GM23338 (cell line): ENCODE data around the gene CCN5. TPM values are rescaled to one million over a fixed set of nuclear protein-coding genes. Genes with fewer than 3 reads are reported as not detected.

Source experiments
- ATAC-seq: fragments of 200-7000 bp; cut with Tn5 transposase; 3 replicates; pipeline ENCODE4 v1.9.1; 2020
- DNase-seq: peaks from one replicate; pipeline ENCODE4 v3.0.0-alpha.2; 2015; ENCODE audit warnings: low spot score
- H2AFZ ChIP-seq: fragments of 200-600 bp; sonication (generic); 2 replicates; pipeline ENCODE4 v1.8.0; 2016; ENCODE audit warnings: antibody characterized with exemption, mild to moderate bottlenecking, moderate library complexity
- H3F3A ChIP-seq: fragments of 200-600 bp; sonication (generic); replicated peaks from 2 replicates; pipeline ENCODE4 v1.8.0; 2017; ENCODE audit warnings: antibody characterized with exemption, mixed run types, low read depth
- H3K27ac ChIP-seq: fragments of 200-600 bp; sonication (generic); 2 replicates; pipeline ENCODE4 v1.6.1; 2016; ENCODE audit warnings: low read depth
- H3K27me3 ChIP-seq: fragments of 200-600 bp; sonication (generic); 2 replicates; pipeline ENCODE4 v1.8.0; 2016; ENCODE audit warnings: mild to moderate bottlenecking, mixed run types, moderate library complexity; ENCODE audit not compliant: insufficient read depth
- H3K36me3 ChIP-seq: fragments of 200-600 bp; sonication (generic); 2 replicates; pipeline ENCODE4 v1.8.0; 2016; ENCODE audit warnings: mild to moderate bottlenecking; ENCODE audit not compliant: insufficient read depth
- H3K4me1 ChIP-seq: fragments of 200-600 bp; sonication (generic); 2 replicates; pipeline ENCODE4 v1.8.0; 2016; ENCODE audit warnings: mild to moderate bottlenecking, moderate library complexity; ENCODE audit not compliant: insufficient read depth
- H3K4me2 ChIP-seq: fragments of 200-600 bp; sonication (generic); 2 replicates; pipeline ENCODE4 v1.7.1; 2017; ENCODE audit warnings: mixed run types
- H3K4me3 ChIP-seq: fragments of 200-600 bp; sonication (generic); 2 replicates; pipeline ENCODE4 v1.6.1; 2016; ENCODE audit warnings: mixed run types
- H3K79me2 ChIP-seq: fragments of 200-600 bp; sonication (generic); replicated peaks from 2 replicates; pipeline ENCODE4 v1.8.0; 2017; ENCODE audit warnings: mild to moderate bottlenecking; ENCODE audit not compliant: insufficient read depth
- H3K9me2 ChIP-seq: fragments of 200-600 bp; sonication (generic); 2 replicates; pipeline ENCODE4 v1.8.0; 2017; ENCODE audit not compliant: insufficient read depth
- H4K20me1 ChIP-seq: fragments of 200-600 bp; sonication (generic); replicated peaks from 2 replicates; pipeline ENCODE4 v1.8.0; 2017; ENCODE audit warnings: mild to moderate bottlenecking; ENCODE audit not compliant: insufficient read depth
- H3K27ac Mint-ChIP-seq: 2 replicates; pipeline ENCODE4 v1.8.0; 2020; ENCODE audit warnings: inconsistent platforms, mild to moderate bottlenecking, moderate library complexity, mixed read lengths
- H3K27me3 Mint-ChIP-seq: 3 replicates; pipeline ENCODE4 v1.8.0; 2022; ENCODE audit warnings: low read depth, mild to moderate bottlenecking, moderate library complexity, mixed read lengths, inconsistent platforms; ENCODE audit not compliant: insufficient read depth, poor library complexity
- H3K36me3 Mint-ChIP-seq: 3 replicates; pipeline ENCODE4 v1.8.0; 2021; ENCODE audit warnings: low read depth, mild to moderate bottlenecking, inconsistent platforms, moderate library complexity, mixed read lengths
- H3K4me1 Mint-ChIP-seq: 3 replicates; pipeline ENCODE4 v1.8.0; 2020; ENCODE audit warnings: mild to moderate bottlenecking, inconsistent platforms, mixed read lengths
- H3K4me3 Mint-ChIP-seq: 3 replicates; pipeline ENCODE4 v1.8.0; 2021; ENCODE audit warnings: moderate library complexity, mild to moderate bottlenecking, inconsistent platforms, mixed read lengths
- H3K9me3 Mint-ChIP-seq: 3 replicates; pipeline ENCODE4 v1.8.0; 2020; ENCODE audit warnings: moderate library complexity, mild to moderate bottlenecking, inconsistent platforms, mixed read lengths
- CREB1 ChIP-seq: fragments of 250-450 bp; sonication (Bioruptor Pico); IDR thresholded peaks from 2 replicates; pipeline ENCODE4 v1.5.0; 2020; ENCODE audit warnings: low read depth, mild to moderate bottlenecking, moderate library complexity
- CTCF ChIP-seq, 2 experiments: fragments of 200-600 bp in 1 of 2; sonication (generic) in 1 of 2; conservative IDR thresholded peaks; 2 replicates each; pipeline versions ENCODE4 v1.5.1 to v1.6.1; 2016 to 2017; ENCODE audit warnings: antibody characterized with exemption in 2 of 2, low read depth in 2 of 2, mild to moderate bottlenecking in 2 of 2, moderate library complexity in 1 of 2
- ETS1 ChIP-seq: IDR thresholded peaks from 2 replicates; pipeline ENCODE4 v1.6.1; 2016; ENCODE audit warnings: antibody characterized with exemption
- EZH2 ChIP-seq: fragments of 200-600 bp; sonication (generic); IDR thresholded peaks from one replicate; pipeline ENCODE4 v1.8.0; 2017; ENCODE audit warnings: antibody characterized with exemption, mild to moderate bottlenecking, low read depth; ENCODE audit not compliant: unreplicated experiment
- EZH2phosphoT487 ChIP-seq: fragments of 200-600 bp; sonication (generic); IDR thresholded peaks from one replicate; pipeline ENCODE4 v1.8.1; 2018; ENCODE audit warnings: antibody characterized with exemption; ENCODE audit not compliant: unreplicated experiment
- JUNB ChIP-seq: IDR thresholded peaks from one replicate; pipeline ENCODE4 v1.6.1; 2016; ENCODE audit warnings: antibody characterized with exemption; ENCODE audit not compliant: unreplicated experiment
- NANOG ChIP-seq: IDR thresholded peaks from 2 replicates; pipeline ENCODE4 v1.6.1; 2016; ENCODE audit warnings: antibody characterized with exemption, borderline replicate concordance
- POLR2AphosphoS5 ChIP-seq: IDR thresholded peaks from 2 replicates; pipeline ENCODE4 v1.6.1; 2016; ENCODE audit warnings: antibody characterized with exemption, low read depth
- STAT1 ChIP-seq: IDR thresholded peaks from one replicate; pipeline ENCODE4 v1.6.1; 2016; ENCODE audit warnings: antibody characterized with exemption; ENCODE audit not compliant: unreplicated experiment
- ZNF114 ChIP-seq: fragments of 250-450 bp; sonication (Bioruptor Pico); IDR thresholded peaks from 2 replicates; pipeline ENCODE4 v1.5.0; 2020; ENCODE audit warnings: mild to moderate bottlenecking, moderate library complexity
- ZNF331 ChIP-seq: fragments of 250-450 bp; sonication (Bioruptor Pico); IDR thresholded peaks from 2 replicates; pipeline ENCODE4 v1.5.0; 2020; ENCODE audit warnings: low read depth, mild to moderate bottlenecking, moderate library complexity
- ZNF462 ChIP-seq: fragments of 250-450 bp; sonication (Bioruptor Pico); IDR thresholded peaks from 2 replicates; pipeline ENCODE4 v1.5.0; 2020; ENCODE audit warnings: mild to moderate bottlenecking, moderate library complexity
- polyA plus RNA-seq: library from polyadenylated mRNA; unstranded; fragments of >200 nt; fragmentation: Nextera tagmentation; extraction: Ambion mirVana; gene quantifications from 2 replicates; pipeline ENCODE4 v1.2.1, GENCODE V29; 2016
- total RNA-seq: library from RNA; depleted of rRNA; stranded (reverse); fragments of >200 nt; shearing (Covaris generic); gene quantifications from 2 replicates; pipeline ENCODE4 v1.2.3, GENCODE V29; 2014
- TF ChIP-seq, protein P1 (sequence below): IDR thresholded peaks from one replicate; pipeline ENCODE4 v1.6.1; 2018; ENCODE audit warnings: antibody characterized with exemption; ENCODE audit not compliant: unreplicated experiment

CCN5 gene
- total and polyA plus RNA-seq, 2 experiments from 2014 or later, result not detected

- Mint-ChIP-seq H3K9me3 (no peaks in the 10 kb centered on the region), H3K27me3 (no peaks in the 10 kb centered on the region), H3K4me1 (no peaks in the 10 kb centered on the region), H3K36me3 (no peaks in the 10 kb centered on the region; the same call in 2 of the 3 replicates), H3K27ac (no peak overlapping the region), H3K4me3 (no peak overlapping the region)
- no peak overlapping the region for H2AFZ ChIP-seq
- H3K4me1 ChIP-seq, result no peaks in the 10 kb centered on the region
- no peaks in the 10 kb centered on the region for H3K36me3 ChIP-seq
- H3K4me2 ChIP-seq, result no peak overlapping the region
- no peaks in the 10 kb centered on the region for H3K27me3 ChIP-seq
- no peaks in the 10 kb centered on the region for H3K9me2 ChIP-seq
- no peak for DNase-seq
- peaks cover 8% of the 10 kb centered on the region; the same call in 1 of the 2 replicates for H3K79me2 ChIP-seq
- ATAC-seq, result no peak; the same call in 2 of the 3 replicates
- no peak overlapping the region for H3K4me3 ChIP-seq
- peaks cover 21% of the 10 kb centered on the region for H4K20me1 ChIP-seq
- no peak overlapping the region for H3K27ac ChIP-seq
- H3F3A ChIP-seq, result no peaks in the 10 kb centered on the region
- no peak for TF ChIP-seq EZH2
- TF ChIP-seq ETS1, result no peak
- TF ChIP-seq JUNB, result no peak
- no peak for TF ChIP-seq STAT1
- TF ChIP-seq NANOG, result no peak
- no peak for TF ChIP-seq CREB1 (CRISPR knock-in tag)
- TF ChIP-seq, protein P1, sequence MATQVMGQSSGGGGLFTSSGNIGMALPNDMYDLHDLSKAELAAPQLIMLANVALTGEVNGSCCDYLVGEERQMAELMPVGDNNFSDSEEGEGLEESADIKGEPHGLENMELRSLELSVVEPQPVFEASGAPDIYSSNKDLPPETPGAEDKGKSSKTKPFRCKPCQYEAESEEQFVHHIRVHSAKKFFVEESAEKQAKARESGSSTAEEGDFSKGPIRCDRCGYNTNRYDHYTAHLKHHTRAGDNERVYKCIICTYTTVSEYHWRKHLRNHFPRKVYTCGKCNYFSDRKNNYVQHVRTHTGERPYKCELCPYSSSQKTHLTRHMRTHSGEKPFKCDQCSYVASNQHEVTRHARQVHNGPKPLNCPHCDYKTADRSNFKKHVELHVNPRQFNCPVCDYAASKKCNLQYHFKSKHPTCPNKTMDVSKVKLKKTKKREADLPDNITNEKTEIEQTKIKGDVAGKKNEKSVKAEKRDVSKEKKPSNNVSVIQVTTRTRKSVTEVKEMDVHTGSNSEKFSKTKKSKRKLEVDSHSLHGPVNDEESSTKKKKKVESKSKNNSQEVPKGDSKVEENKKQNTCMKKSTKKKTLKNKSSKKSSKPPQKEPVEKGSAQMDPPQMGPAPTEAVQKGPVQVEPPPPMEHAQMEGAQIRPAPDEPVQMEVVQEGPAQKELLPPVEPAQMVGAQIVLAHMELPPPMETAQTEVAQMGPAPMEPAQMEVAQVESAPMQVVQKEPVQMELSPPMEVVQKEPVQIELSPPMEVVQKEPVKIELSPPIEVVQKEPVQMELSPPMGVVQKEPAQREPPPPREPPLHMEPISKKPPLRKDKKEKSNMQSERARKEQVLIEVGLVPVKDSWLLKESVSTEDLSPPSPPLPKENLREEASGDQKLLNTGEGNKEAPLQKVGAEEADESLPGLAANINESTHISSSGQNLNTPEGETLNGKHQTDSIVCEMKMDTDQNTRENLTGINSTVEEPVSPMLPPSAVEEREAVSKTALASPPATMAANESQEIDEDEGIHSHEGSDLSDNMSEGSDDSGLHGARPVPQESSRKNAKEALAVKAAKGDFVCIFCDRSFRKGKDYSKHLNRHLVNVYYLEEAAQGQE, result no peak
- TF ChIP-seq CTCF (conservative IDR thresholded peaks at IDR 0.05; ENCODE audit: low read depth in 2 of 2), result no peak
- TF ChIP-seq ZNF331 (CRISPR knock-in tag), result no peak
- TF ChIP-seq EZH2phosphoT487, result no peak
- no peak for TF ChIP-seq ZNF462 (CRISPR knock-in tag)
- TF ChIP-seq ZNF114, result no peak
- TF ChIP-seq POLR2AphosphoS5, result no peak
These were observed 58.1 kb downstream of the CCN5 start for GRCh38 chr20:44773070-44773829.
